22Rv1 (cell line): Measurements from ENCODE around the gene TNIP2.
A peak's percentile ranks its signal among the peaks of the same experiment; 100 is the strongest.

Experiments
- H3K27ac ChIP-seq: fragments of 450-650 bp; 2 replicates; pipeline ENCODE4 v1.5.1; 2017
- ZFX ChIP-seq: fragments of 450-650 bp; IDR thresholded peaks from 2 replicates; pipeline ENCODE4 v1.6.1; 2017; ENCODE audit warnings: antibody characterized with exemption, borderline replicate concordance
- TF ChIP-seq, protein P1 (sequence below): fragments of 450-650 bp; IDR thresholded peaks from 2 replicates; pipeline ENCODE4 v1.5.1; 2017; ENCODE audit warnings: mild to moderate bottlenecking

TNIP2 gene

DNA sequence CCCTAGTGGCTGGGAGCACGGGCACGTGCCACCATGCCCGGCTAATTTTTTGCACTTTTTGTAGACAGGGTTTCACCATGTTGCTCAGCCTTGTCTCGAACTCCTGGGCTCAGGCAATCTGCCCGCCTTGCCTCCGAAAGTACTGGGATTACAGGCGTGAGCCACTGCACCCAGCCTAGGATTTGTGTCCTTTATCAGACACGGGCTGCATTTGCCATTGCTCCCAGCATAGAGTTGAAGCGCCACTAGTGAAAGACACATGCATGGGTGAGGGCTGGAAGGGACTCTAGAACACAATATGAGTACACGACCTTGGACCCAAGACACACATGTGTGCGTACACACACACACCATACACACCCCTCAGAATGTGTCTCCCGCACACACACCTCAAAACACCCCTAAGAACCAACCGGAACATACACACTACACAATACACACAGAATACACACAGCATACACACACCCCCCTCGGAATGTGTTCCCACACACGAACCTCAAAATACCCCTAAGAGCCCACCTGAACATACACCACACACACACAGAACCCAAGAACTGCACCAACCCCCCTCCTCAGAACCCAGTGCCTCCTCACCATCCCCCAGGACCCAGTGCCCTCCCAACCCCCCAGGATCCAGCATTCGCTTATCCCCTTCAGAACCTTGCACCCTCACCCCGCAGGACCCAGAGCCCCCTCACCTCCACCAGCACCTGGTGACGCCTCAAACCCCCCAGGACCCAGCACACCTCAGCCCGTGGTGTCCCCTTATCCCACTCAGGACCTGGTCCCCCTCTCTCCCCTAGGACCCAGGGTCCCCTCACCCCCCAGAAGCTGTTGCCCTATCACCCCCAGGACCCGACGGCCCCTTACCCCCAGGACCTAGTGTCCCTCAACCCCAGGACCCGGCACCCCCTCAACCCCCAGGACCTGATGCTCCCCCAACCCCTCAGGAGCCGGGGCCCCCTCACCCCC, 1.0 kb downstream of the TNIP2 start:
- H3K27ac ChIP-seq: peak overlapping the region; percentile 90
- TF ChIP-seq, protein P1, sequence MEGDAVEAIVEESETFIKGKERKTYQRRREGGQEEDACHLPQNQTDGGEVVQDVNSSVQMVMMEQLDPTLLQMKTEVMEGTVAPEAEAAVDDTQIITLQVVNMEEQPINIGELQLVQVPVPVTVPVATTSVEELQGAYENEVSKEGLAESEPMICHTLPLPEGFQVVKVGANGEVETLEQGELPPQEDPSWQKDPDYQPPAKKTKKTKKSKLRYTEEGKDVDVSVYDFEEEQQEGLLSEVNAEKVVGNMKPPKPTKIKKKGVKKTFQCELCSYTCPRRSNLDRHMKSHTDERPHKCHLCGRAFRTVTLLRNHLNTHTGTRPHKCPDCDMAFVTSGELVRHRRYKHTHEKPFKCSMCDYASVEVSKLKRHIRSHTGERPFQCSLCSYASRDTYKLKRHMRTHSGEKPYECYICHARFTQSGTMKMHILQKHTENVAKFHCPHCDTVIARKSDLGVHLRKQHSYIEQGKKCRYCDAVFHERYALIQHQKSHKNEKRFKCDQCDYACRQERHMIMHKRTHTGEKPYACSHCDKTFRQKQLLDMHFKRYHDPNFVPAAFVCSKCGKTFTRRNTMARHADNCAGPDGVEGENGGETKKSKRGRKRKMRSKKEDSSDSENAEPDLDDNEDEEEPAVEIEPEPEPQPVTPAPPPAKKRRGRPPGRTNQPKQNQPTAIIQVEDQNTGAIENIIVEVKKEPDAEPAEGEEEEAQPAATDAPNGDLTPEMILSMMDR: no peak
- no peak for TF ChIP-seq ZFX

DNA sequence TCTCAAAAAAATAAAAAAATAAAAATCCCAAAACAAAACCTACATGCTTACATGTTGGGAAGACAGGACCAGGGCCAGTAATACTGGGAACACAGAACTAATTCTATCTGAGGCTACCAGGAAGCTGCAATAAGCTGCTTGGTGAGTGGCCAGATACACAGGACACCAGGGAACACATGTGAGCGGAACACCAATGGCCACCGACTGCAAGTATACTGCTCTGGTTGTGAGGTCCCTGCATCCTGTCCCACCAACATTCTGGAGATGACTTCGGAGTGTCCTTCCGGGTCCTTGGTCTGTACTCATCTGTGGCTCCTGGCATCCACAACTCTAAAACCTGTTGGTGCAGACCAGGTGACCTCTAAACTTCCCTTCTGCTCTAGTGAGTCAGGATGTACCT, 2.7 kb downstream of the TNIP2 start:
- no peak for TF ChIP-seq ZFX
- TF ChIP-seq, protein P1: no peak
- peak overlapping the region; percentile 90; the same call in 1 of the 2 replicates for H3K27ac ChIP-seq

DNA sequence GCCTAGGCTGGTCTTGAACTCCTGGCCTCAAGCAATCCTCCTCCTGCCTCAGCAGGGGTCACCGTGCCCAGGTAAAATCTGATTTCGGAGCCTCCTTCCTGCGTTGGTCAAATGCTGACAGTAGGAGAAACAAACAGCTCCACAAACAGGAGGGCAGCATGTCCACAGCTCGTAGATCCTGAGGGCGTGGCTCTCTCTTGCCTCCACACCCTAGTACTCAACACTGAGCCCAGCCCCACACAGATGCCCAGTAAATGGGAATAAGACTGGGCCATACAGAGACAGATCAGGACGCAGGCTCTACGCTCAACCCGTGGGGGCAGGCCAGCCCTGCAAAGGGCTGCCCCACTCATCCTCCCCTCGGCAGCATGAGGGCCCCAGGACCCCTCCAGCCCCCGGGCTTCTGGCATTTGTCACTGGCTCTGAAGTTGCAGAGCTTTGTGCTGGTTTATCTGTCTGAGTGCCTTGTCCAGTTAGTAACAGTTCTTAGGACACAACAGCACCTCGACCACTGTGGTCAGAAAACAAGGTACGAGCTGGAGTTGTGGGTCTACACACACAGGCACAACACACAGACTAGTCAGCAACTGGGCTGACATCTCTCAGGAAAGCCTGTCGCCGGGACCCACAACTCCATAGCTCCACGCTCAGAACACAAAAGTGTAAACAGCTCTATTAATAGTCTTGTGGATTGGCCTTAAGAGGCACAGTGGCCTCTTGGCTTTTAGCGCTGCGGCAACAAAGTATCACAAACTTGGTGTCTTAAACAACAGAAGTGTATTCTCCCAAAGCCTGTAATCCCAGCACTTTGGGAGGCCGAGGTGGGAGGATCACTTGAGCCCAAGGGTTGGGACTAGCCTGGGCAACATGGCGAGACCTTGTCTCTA, 5.2 kb downstream of the TNIP2 start:
- no peak overlapping the region for H3K27ac ChIP-seq

DNA sequence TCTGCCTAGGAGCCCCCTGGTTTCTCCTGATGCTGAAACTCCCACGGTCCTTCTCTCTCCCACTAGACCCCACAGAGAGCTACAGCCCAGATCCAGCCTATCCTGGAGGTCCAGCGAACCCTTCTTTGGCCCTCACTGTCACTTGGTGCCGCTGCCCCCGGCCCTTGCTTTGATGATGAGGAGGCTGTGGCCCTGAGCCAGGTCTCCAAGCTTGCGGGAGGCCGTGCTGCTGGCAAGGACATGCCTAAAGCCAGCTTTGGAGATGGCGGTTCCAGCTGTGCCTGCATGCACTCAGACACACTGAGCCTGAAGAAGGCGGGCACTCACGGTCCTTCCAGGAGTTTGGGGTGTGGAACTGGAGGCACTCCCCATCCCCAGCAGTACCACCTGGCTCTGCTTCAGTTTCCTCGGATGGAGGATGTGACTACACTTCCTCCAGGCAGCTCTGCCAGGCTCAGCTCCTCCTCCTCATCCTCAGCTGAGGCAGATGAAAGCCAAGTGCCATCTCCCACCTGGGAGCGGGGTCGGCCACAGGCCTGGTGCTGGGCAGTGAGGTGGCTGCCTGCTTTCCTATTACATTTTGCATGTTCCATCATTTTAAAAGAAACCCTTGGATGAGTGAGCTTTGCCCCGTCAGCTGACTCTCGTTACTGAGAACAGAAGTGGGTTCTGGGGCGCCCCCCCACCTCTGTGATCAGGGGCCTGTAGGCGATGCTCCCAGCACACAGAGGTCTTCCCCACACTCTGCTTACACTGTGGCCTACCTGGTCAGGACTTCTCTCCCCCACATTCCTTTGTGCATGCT, 9.0 kb downstream of the TNIP2 start:
- no peak overlapping the region for H3K27ac ChIP-seq
- no peak for TF ChIP-seq ZFX

More for the DNA sequence above, 5.2 kb downstream of the TNIP2 start:
- TF ChIP-seq, protein P1: no peak
- no peak for TF ChIP-seq ZFX

DNA sequence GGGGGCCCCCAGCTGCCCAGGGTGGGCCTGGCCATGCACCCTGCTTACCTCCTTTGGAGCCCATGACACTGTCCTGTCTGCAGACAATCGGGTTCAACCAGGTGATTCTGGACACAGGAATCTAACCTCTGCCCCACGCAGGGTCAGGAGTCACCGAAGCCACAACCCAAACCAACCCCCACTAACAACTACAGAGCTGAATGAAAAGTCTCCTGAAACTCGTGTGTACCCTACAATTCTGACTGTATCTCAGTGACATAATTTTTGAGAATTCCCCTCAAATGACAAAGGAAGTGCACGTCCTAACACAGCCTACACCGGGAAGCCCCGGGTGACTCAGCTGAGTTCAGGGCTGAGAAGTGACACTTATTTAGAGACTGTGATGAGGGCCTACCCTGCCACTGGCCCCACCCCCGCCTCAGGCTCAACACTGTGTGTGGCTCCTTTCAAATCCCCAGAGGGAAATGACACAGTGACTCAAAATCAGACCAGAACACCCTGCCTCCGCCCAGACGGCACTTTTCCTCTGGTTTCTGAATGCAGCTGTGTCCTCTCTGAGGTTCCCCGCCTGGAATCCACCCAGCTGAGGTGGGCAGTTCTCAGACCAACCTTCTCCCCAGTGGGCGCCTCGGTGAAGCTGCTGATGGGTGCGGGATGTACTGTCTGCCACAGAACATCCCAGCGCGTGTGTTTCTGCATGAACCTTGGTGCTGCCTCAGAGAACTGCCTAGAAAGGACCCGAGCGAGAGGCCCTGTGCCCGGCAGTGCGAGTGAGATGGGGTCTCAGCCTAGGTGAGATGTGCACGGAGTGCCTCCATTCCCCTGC, 9.9 kb downstream of the TNIP2 start:
- TF ChIP-seq, protein P1: no peak
- TF ChIP-seq ZFX: no peak
- peak overlapping the region; percentile 31 for H3K27ac ChIP-seq

DNA sequence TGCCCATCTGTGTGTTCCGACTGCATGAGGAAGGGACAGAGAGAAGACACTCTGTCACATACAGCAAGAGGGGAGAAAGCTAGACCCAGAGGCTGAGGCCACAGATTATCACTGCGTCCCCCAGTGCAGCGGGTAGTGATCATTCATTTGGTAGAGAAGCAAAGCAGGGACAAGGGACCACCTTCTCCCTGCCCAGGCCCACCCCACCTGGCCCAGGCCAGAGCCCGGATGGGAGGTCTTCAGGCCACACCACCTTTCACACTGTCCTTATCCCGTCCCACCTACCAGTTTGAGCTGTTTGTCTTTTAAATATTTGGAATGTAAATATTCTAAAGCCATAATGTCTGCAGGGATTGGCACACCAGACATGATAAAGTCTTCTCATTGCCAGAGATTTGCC, 10.6 kb downstream of the TNIP2 start:
- TF ChIP-seq, protein P1: no peak
- TF ChIP-seq ZFX: no peak
- peak overlapping the region; percentile 31 for H3K27ac ChIP-seq
